HepG2 (cell line): ENCODE data around the gene CRISP3. TPM values are rescaled to one million over a fixed set of nuclear protein-coding genes. Genes with fewer than 3 reads are reported as not detected.

Experiments used
- ATAC-seq: fragments of 200-7000 bp; cut with Tn5 transposase; 3 replicates; pipeline ENCODE4 v1.9.1; 2020; ENCODE audit warnings: mild to moderate bottlenecking, moderate library complexity
- BruUV-seq: library from RNA; stranded (reverse); fragments of 400-500 nt; replicated peaks from 2 replicates; lab custom pipeline; 2021; lab: Mats Ljungman, UMichigan
- CTCF ChIA-PET: fragments of 300-600 bp; formaldehyde crosslinking; extraction: SDS; loops from one replicate; lab custom pipeline; 2021; ENCODE audit warnings: low total read pairs, inconsistent platforms, low intra/inter-chr PET ratio; lab: Yijun Ruan, JAX
- POLR2A ChIA-PET: fragments of 350-600 bp; sonication (Branson Sonifier 250); formaldehyde crosslinking; loops from one replicate; lab custom pipeline; 2020; ENCODE audit warnings: antibody characterized with exemption, inconsistent platforms; lab: Yijun Ruan, JAX
- DNase-seq: peaks from one replicate; pipeline ENCODE4 v3.0.0-alpha.2; 2015; ENCODE audit warnings: low spot score
- FAIRE-seq: peaks from 3 replicates; lab custom pipeline; 2011; peaks lifted over from hg19 to GRCh38; lab: Jason Lieb, UNC
- H2AFZ ChIP-seq: one replicate; pipeline ENCODE4 v1.6.1; 2011; ENCODE audit warnings: low read length, inconsistent platforms
- H3K27ac ChIP-seq: fragments of 300-600 bp; 3 replicates; pipeline ENCODE4 v1.8.0; 2011; ENCODE audit warnings: mixed run types, mild to moderate bottlenecking, mixed read lengths, low read length, inconsistent platforms; ENCODE audit not compliant: insufficient read depth; ENCODE audit errors: extremely low read length
- H3K27me3 ChIP-seq, 2 experiments: fragments of 200-600 bp in 1 of 2; 2 replicates in 1 of 2; 3 replicates in 1 of 2; pipeline versions ENCODE4 v1.6.0 to v1.8.0; 2011; ENCODE audit warnings: low read length in 2 of 2, mild to moderate bottlenecking in 2 of 2, moderate library complexity in 2 of 2, inconsistent platforms in 1 of 2; ENCODE audit not compliant: insufficient read depth in 2 of 2, control insufficient read depth in 1 of 2
- H3K36me3 ChIP-seq, 2 experiments: fragments of 200-600 bp in 1 of 2; replicated peaks in 1 of 2; 2 replicates in 1 of 2; 3 replicates in 1 of 2; pipeline versions ENCODE4 v1.5.1 to v1.8.0; 2011; ENCODE audit warnings: low read length in 2 of 2, inconsistent platforms in 1 of 2; ENCODE audit not compliant: insufficient read depth in 2 of 2, control insufficient read depth in 1 of 2
- H3K4me1 ChIP-seq: 2 replicates; pipeline ENCODE4 v1.5.1; 2012; ENCODE audit warnings: low read length, inconsistent platforms; ENCODE audit not compliant: insufficient read depth
- H3K4me2 ChIP-seq: 2 replicates; pipeline ENCODE4 v1.6.0; 2011; ENCODE audit warnings: low read depth, low read length, inconsistent platforms
- H3K4me3 ChIP-seq, 3 experiments: fragments of 200-600 bp in 1 of 3; sonication (generic), shearing (Covaris generic) in 1 of 3; replicated peaks in 1 of 3; 2 replicates each; pipeline ENCODE4 v1.5.1; 2011 to 2016; ENCODE audit warnings: low read length in 3 of 3, inconsistent platforms in 2 of 3, low read depth in 2 of 3, mild to moderate bottlenecking in 2 of 3, control low read depth in 1 of 3, mixed read lengths in 1 of 3; ENCODE audit not compliant: insufficient read depth in 1 of 3
- H3K79me2 ChIP-seq: one replicate; pipeline ENCODE4 v1.6.1; 2011; ENCODE audit warnings: low read length, inconsistent platforms; ENCODE audit not compliant: insufficient read depth
- H3K9ac ChIP-seq: 2 replicates; pipeline ENCODE4 v1.6.0; 2011; ENCODE audit warnings: mild to moderate bottlenecking, low read depth, low read length, inconsistent platforms; ENCODE audit not compliant: insufficient read depth
- H3K9me3 ChIP-seq: 2 replicates; pipeline ENCODE4 v1.5.1; 2012; ENCODE audit warnings: mild to moderate bottlenecking, low read length
- H4K20me1 ChIP-seq: 2 replicates; pipeline ENCODE4 v1.6.0; 2011; ENCODE audit warnings: inconsistent platforms, mild to moderate bottlenecking, low read length, moderate library complexity; ENCODE audit not compliant: insufficient read depth
- ATF2 ChIP-seq: sonication (generic); formaldehyde crosslinking; IDR thresholded peaks from 2 replicates; pipeline ENCODE4 v1.4.0; 2020; ENCODE audit warnings: missing genetic modification reagents
- DMTF1 ChIP-seq: sonication (generic); formaldehyde crosslinking; IDR thresholded peaks from 2 replicates; pipeline ENCODE4 v1.4.0; 2020; ENCODE audit warnings: mild to moderate bottlenecking, missing genetic modification reagents
- FOXP4 ChIP-seq: sonication (generic); formaldehyde crosslinking; IDR thresholded peaks from 2 replicates; pipeline ENCODE4 v1.4.0; 2020; ENCODE audit warnings: missing genetic modification reagents
- HOMEZ ChIP-seq: IDR thresholded peaks from 2 replicates; pipeline ENCODE4 v1.6.1; 2016; ENCODE audit warnings: low read depth
- IRF2 ChIP-seq: IDR thresholded peaks from 2 replicates; pipeline ENCODE4 v1.6.1; 2018; ENCODE audit warnings: missing genetic modification reagents, missing compliant biosample characterization
- NONO ChIP-seq, 2 experiments: fragments of 450-650 bp in 1 of 2; sonication (generic) in 1 of 2; formaldehyde crosslinking in 1 of 2; IDR thresholded peaks in 1 of 2; conservative IDR thresholded peaks in 1 of 2; 2 replicates each; pipeline versions ENCODE4 v1.6.1 to v1.8.0; 2017 to 2022; ENCODE audit warnings: mild to moderate bottlenecking in 1 of 2, missing genetic modification reagents in 1 of 2, moderate library complexity in 1 of 2
- NR2C2 ChIP-seq: sonication (generic); formaldehyde crosslinking; IDR thresholded peaks from 2 replicates; pipeline ENCODE4 v1.4.0; 2020; ENCODE audit warnings: missing genetic modification reagents, mild to moderate bottlenecking, moderate library complexity, borderline replicate concordance
- PITX1 ChIP-seq: sonication (generic); formaldehyde crosslinking; IDR thresholded peaks from 2 replicates; pipeline ENCODE4 v1.5.1; 2020; ENCODE audit warnings: mild to moderate bottlenecking, missing genetic modification reagents
- SOX13 ChIP-seq, 3 experiments: fragments of 450-650 bp in 1 of 3; sonication (generic) in 1 of 3; formaldehyde crosslinking in 1 of 3; IDR thresholded peaks in 2 of 3; conservative IDR thresholded peaks in 1 of 3; 2 replicates each; pipeline versions ENCODE4 v1.5.0 to v1.6.1; 2016 to 2020; ENCODE audit warnings: antibody characterized with exemption in 1 of 3, mild to moderate bottlenecking in 1 of 3, missing compliant biosample characterization in 1 of 3, missing genetic modification reagents in 1 of 3, moderate library complexity in 1 of 3
- SSRP1 ChIP-seq: IDR thresholded peaks from 2 replicates; pipeline ENCODE4 v1.6.1; 2016; ENCODE audit warnings: control low read depth
- ZBTB7B ChIP-seq: sonication (generic); formaldehyde crosslinking; IDR thresholded peaks from 2 replicates; pipeline ENCODE4 v1.4.0; 2020; ENCODE audit warnings: missing genetic modification reagents
- ZNF30 ChIP-seq: sonication (generic); formaldehyde crosslinking; IDR thresholded peaks from 2 replicates; pipeline ENCODE4 v1.5.0; 2020; ENCODE audit warnings: mild to moderate bottlenecking, missing genetic modification reagents
- ZNF556 ChIP-seq: sonication (generic); formaldehyde crosslinking; IDR thresholded peaks from 2 replicates; pipeline ENCODE4 v1.4.0; 2020; ENCODE audit warnings: mild to moderate bottlenecking, missing genetic modification reagents, borderline replicate concordance
- ZNF691 ChIP-seq: sonication (generic); formaldehyde crosslinking; IDR thresholded peaks from 2 replicates; pipeline ENCODE4 v1.4.0; 2020; ENCODE audit warnings: missing genetic modification reagents, low read depth, mild to moderate bottlenecking, borderline replicate concordance
- WGBS: methylation state at CpG from one replicate; pipeline ENCODE4 v1.1.6; 2017; ENCODE audit warnings: low lambda C conversion rate; 5-methylcytosine and 5-hydroxymethylcytosine counted together
- in situ Hi-C: cut with HindIII; loops from 2 replicates; pipeline ENCODE4 v1.10.0; 2017; ENCODE audit warnings: low pct_unique_long_range_greater_than_20kb; ENCODE audit not compliant: extremely low pct_ligation_motif_present
- intact Hi-C: fragments of 100-400 bp; cut with micrococcal nuclease; formaldehyde crosslinking; loops from one replicate; pipeline ENCODE4 v1.10.0; 2022; ENCODE audit not compliant: unreplicated experiment
- polyA plus RNA-seq, 8 experiments: library from polyadenylated mRNA; depleted of rRNA in 3 of 8; stranded (reverse) in 7 of 8; unstranded in 1 of 8; fragments of >200 nt; fragmentation: Illumina TruSeq in 4 of 8; extraction: Trizol in 4 of 8; gene quantifications; 2 replicates each; pipeline versions ENCODE4 v1.2.1 to v1.2.3, GENCODE V29; 2011 to 2016; ENCODE audit warnings: low read depth in 4 of 8, missing spikeins in 1 of 8, mixed read lengths in 1 of 8; ENCODE audit not compliant: insufficient read depth in 1 of 8
- total RNA-seq, 5 experiments: library from RNA; depleted of rRNA; stranded (reverse); fragments of >200 nt; fragmentation: Illumina TruSeq; extraction: Trizol; gene quantifications; 2 replicates each; pipeline ENCODE4 v1.2.3, GENCODE V29; 2016; ENCODE audit warnings: low read depth in 1 of 5

CRISP3 gene
- total and polyA plus RNA-seq, 2 of the 13 experiments (the other 11 are each of a cell fraction or from before 2014, with no cell fraction given), result not detected

GRCh38 chr6:49766762-49767161 lies 22.6 kb upstream of the CRISP3 start:
- Histone ChIP-seq H3K4me3 (no peak overlapping the region), H4K20me1 (no peaks in the 10 kb centered on the region), H3K4me1 (peaks cover 38% of the 10 kb centered on the region), H3K27ac (no peak overlapping the region), H3K9ac (no peak overlapping the region), H3K27me3 (no peaks in the 10 kb centered on the region), H3K79me2 (no peaks in the 10 kb centered on the region), H2AFZ (no peak overlapping the region), H3K4me2 (peak overlapping the region; percentile 30), H3K9me3 (no peaks in the 10 kb centered on the region), H3K36me3 (no peaks in the 10 kb centered on the region)
- peak; percentile 94 for FAIRE-seq
- ChIA-PET CTCF (no interaction called here), POLR2A (no interaction called here)
- in situ Hi-C loops, result no loop called here
- BruUV-seq, result no TSS peak
- peak; percentile 86 for DNase-seq
- peak; percentile 98 for ATAC-seq
- intact Hi-C loops, result no loop called here
- 0% methylated on average over 2 of the region's 2 CpGs for WGBS
- TF ChIP-seq ZNF691 (no peak), FOXP4 (CRISPR knock-in tag) (peak; percentile 77), SSRP1 (CRISPR knock-in tag) (peak; percentile 80), DMTF1 (no peak), NONO (IDR thresholded peaks at IDR 0.05) (no peak), NONO (CRISPR knock-in tag; conservative IDR thresholded peaks at IDR 0.05) (peak; percentile 58; the same call in 1 of the 2 replicates), IRF2 (CRISPR knock-in tag) (peak; percentile 66; the same call in 1 of the 2 replicates), ZNF556 (0 out of 2 replicates have a peak, but pooled peaks have one; percentile 50), HOMEZ (CRISPR knock-in tag) (peak; percentile 90; the same call in 1 of the 2 replicates), SOX13 (IDR thresholded peaks at IDR 0.05) (peak; percentile 84), SOX13 (CRISPR knock-in tag; conservative IDR thresholded peaks at IDR 0.05 in 1 of 2, IDR thresholded peaks at IDR 0.05 in 1 of 2) (peak in 1 of 2 experiments; percentile 94; a peak in 2 of 4 replicates), ZBTB7B (CRISPR knock-in tag) (0 out of 2 replicates have a peak, but pooled peaks have one; percentile 48), PITX1 (CRISPR knock-in tag) (peak; percentile 64; the same call in 1 of the 2 replicates), NR2C2 (peak; percentile 50; the same call in 1 of the 2 replicates), ZNF30 (no peak), ATF2 (CRISPR knock-in tag) (peak; percentile 86)
